ENCODE data around the gene ZNRF3.

GRCh38 chr22:29016067-29016938 is 132.9 kb downstream of the ZNRF3 start:
- TF ChIP-seq CTCF (IDR thresholded peaks at IDR 0.05) (no peak), POLR2A (IDR thresholded peaks at IDR 0.05) (no peak), EP300 (IDR thresholded peaks at IDR 0.05) (no peak)
